Liver (tissue), 3 donors: Measurements from ENCODE around the gene PFN1.

Source experiments
- MAX ChIP-seq: IDR thresholded peaks from 2 replicates; pipeline ENCODE4 v1.6.1; 2016; ENCODE audit warnings: antibody characterized with exemption
- TAF1 ChIP-seq: conservative IDR thresholded peaks from 2 replicates; pipeline ENCODE4 v1.6.1; 2016; ENCODE audit warnings: antibody characterized with exemption, mild to moderate bottlenecking
- TF ChIP-seq, protein P1 (sequence below): fragments of 150-350 bp; IDR thresholded peaks from 2 replicates; pipeline ENCODE4 v1.5.1; 2017; ENCODE audit warnings: improper control_type of control experiment, low read depth, low read length; ENCODE audit not compliant: missing input control
- TF ChIP-seq, protein P2 (sequence below): IDR thresholded peaks from 2 replicates; pipeline ENCODE4 v1.6.1; 2016; ENCODE audit warnings: antibody characterized with exemption, mild to moderate bottlenecking
- donor health status: healthy.
- donor health status: healthy.

GRCh38 chr17:4901108-4901647, 47.2 kb downstream of the PFN1 start:
- TF ChIP-seq, protein P1, sequence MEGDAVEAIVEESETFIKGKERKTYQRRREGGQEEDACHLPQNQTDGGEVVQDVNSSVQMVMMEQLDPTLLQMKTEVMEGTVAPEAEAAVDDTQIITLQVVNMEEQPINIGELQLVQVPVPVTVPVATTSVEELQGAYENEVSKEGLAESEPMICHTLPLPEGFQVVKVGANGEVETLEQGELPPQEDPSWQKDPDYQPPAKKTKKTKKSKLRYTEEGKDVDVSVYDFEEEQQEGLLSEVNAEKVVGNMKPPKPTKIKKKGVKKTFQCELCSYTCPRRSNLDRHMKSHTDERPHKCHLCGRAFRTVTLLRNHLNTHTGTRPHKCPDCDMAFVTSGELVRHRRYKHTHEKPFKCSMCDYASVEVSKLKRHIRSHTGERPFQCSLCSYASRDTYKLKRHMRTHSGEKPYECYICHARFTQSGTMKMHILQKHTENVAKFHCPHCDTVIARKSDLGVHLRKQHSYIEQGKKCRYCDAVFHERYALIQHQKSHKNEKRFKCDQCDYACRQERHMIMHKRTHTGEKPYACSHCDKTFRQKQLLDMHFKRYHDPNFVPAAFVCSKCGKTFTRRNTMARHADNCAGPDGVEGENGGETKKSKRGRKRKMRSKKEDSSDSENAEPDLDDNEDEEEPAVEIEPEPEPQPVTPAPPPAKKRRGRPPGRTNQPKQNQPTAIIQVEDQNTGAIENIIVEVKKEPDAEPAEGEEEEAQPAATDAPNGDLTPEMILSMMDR, result no peak
- TF ChIP-seq, protein P2, sequence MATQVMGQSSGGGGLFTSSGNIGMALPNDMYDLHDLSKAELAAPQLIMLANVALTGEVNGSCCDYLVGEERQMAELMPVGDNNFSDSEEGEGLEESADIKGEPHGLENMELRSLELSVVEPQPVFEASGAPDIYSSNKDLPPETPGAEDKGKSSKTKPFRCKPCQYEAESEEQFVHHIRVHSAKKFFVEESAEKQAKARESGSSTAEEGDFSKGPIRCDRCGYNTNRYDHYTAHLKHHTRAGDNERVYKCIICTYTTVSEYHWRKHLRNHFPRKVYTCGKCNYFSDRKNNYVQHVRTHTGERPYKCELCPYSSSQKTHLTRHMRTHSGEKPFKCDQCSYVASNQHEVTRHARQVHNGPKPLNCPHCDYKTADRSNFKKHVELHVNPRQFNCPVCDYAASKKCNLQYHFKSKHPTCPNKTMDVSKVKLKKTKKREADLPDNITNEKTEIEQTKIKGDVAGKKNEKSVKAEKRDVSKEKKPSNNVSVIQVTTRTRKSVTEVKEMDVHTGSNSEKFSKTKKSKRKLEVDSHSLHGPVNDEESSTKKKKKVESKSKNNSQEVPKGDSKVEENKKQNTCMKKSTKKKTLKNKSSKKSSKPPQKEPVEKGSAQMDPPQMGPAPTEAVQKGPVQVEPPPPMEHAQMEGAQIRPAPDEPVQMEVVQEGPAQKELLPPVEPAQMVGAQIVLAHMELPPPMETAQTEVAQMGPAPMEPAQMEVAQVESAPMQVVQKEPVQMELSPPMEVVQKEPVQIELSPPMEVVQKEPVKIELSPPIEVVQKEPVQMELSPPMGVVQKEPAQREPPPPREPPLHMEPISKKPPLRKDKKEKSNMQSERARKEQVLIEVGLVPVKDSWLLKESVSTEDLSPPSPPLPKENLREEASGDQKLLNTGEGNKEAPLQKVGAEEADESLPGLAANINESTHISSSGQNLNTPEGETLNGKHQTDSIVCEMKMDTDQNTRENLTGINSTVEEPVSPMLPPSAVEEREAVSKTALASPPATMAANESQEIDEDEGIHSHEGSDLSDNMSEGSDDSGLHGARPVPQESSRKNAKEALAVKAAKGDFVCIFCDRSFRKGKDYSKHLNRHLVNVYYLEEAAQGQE, result no peak
- TF ChIP-seq TAF1 (no peak), MAX (no peak)
